22Rv1 (cell line): ENCODE results near the gene SH3RF3.

Experiments
- H3K27ac ChIP-seq: fragments of 450-650 bp; 2 replicates; pipeline ENCODE4 v1.5.1; 2017
- CTCF ChIP-seq: fragments of 450-650 bp; IDR thresholded peaks from 2 replicates; pipeline ENCODE4 v1.5.1; 2017; ENCODE audit warnings: mild to moderate bottlenecking
- ZFX ChIP-seq: fragments of 450-650 bp; IDR thresholded peaks from 2 replicates; pipeline ENCODE4 v1.6.1; 2017; ENCODE audit warnings: antibody characterized with exemption, borderline replicate concordance

Gene SH3RF3

GRCh38 chr2:109184368-109184767 is 55.4 kb downstream of the SH3RF3 start:
- H3K27ac ChIP-seq, result no peak overlapping the region
- TF ChIP-seq CTCF (no peak), ZFX (no peak)

GRCh38 chr2:109185338-109185737 is 56.3 kb downstream of the SH3RF3 start:
- no peak overlapping the region for H3K27ac ChIP-seq
- TF ChIP-seq ZFX (no peak), CTCF (no peak)

- H3K27ac ChIP-seq, result no peak overlapping the region
Observed at GRCh38 chr2:109185821-109186570, 57.0 kb downstream of the SH3RF3 start.

GRCh38 chr2:109186656-109187250 is 57.7 kb downstream of the SH3RF3 start:
- no peak overlapping the region for H3K27ac ChIP-seq
- TF ChIP-seq CTCF (no peak), ZFX (no peak)

More at GRCh38 chr2:109185821-109186570, 57.0 kb downstream of the SH3RF3 start:
- no peak for TF ChIP-seq CTCF
- no peak for TF ChIP-seq ZFX

GRCh38 chr2:109187711-109188495 is 58.9 kb downstream of the SH3RF3 start:
- no peak for TF ChIP-seq CTCF
- TF ChIP-seq ZFX, result no peak
- no peak overlapping the region for H3K27ac ChIP-seq

GRCh38 chr2:109188496-109188890 is 59.5 kb downstream of the SH3RF3 start:
- no peak overlapping the region for H3K27ac ChIP-seq
- TF ChIP-seq CTCF, result no peak
- no peak for TF ChIP-seq ZFX
